ENCODE results near the gene APOO. TPM values are rescaled to one million over a fixed set of nuclear protein-coding genes. Genes with fewer than 3 reads are reported as not detected.

APOO gene
- total and polyA plus RNA-seq, 2 of the 13 experiments (the other 11 are each of a cell fraction or from before 2014, with no cell fraction given): 9.7 to 22.1 TPM

DNA sequence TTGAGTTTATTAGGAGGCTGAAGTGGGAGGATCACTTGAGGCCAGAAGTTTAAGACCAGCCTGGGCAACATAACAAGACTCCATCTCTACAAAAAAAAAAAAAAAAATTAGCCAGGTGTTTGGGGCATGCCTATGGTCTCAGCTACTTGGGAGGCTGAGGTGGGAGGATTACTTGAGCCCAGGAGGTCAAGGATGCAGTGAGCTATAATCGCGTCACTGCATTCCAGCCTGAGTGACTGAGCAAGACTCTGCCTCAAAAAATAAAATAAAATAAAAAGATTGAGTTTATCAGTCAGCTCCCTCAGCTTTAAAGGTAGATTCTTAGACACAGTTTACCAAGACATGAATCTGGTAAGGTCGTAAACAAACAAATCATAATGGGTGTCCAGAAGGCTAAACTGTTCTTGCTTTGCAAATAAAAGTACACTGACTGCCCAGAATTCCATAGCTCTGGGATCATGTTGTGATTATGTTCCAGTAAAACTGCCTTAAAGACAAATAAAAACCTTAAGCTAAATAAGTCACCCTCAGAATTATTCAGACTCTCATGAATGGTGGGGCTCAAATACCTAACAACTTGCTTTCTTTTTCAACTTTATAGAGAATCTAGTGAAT is 18.7 kb downstream of the APOO start:
- no peak for TF ChIP-seq ATF4 (CRISPR knock-in tag; IDR thresholded peaks at IDR 0.05)
- TF ChIP-seq CENPX (CRISPR knock-in tag; IDR thresholded peaks at IDR 0.05): no peak
- no peak for TF ChIP-seq ZSCAN31 (CRISPR knock-in tag; IDR thresholded peaks at IDR 0.05; ENCODE audit: low read depth)
- TF ChIP-seq HCFC1 (IDR thresholded peaks at IDR 0.05; ENCODE audit: low read depth, low read length): no peak
- TF ChIP-seq ZNF441 (CRISPR knock-in tag; IDR thresholded peaks at IDR 0.05; ENCODE audit: borderline replicate concordance): no peak
- no peak for TF ChIP-seq ZC3H13 (CRISPR knock-in tag; IDR thresholded peaks at IDR 0.05)
- no peak for TF ChIP-seq ATF7 (IDR thresholded peaks at IDR 0.05)
- TF ChIP-seq ATF7 (CRISPR knock-in tag; IDR thresholded peaks at IDR 0.05): no peak
- TF ChIP-seq SKI (IDR thresholded peaks at IDR 0.05; ENCODE audit: partially characterized antibody): no peak
- TF ChIP-seq, protein P1, sequence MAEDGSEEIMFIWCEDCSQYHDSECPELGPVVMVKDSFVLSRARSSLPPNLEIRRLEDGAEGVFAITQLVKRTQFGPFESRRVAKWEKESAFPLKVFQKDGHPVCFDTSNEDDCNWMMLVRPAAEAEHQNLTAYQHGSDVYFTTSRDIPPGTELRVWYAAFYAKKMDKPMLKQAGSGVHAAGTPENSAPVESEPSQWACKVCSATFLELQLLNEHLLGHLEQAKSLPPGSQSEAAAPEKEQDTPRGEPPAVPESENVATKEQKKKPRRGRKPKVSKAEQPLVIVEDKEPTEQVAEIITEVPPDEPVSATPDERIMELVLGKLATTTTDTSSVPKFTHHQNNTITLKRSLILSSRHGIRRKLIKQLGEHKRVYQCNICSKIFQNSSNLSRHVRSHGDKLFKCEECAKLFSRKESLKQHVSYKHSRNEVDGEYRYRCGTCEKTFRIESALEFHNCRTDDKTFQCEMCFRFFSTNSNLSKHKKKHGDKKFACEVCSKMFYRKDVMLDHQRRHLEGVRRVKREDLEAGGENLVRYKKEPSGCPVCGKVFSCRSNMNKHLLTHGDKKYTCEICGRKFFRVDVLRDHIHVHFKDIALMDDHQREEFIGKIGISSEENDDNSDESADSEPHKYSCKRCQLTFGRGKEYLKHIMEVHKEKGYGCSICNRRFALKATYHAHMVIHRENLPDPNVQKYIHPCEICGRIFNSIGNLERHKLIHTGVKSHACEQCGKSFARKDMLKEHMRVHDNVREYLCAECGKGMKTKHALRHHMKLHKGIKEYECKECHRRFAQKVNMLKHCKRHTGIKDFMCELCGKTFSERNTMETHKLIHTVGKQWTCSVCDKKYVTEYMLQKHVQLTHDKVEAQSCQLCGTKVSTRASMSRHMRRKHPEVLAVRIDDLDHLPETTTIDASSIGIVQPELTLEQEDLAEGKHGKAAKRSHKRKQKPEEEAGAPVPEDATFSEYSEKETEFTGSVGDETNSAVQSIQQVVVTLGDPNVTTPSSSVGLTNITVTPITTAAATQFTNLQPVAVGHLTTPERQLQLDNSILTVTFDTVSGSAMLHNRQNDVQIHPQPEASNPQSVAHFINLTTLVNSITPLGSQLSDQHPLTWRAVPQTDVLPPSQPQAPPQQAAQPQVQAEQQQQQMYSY (CRISPR knock-in tag; IDR thresholded peaks at IDR 0.05): no peak
- TF ChIP-seq, protein P2, sequence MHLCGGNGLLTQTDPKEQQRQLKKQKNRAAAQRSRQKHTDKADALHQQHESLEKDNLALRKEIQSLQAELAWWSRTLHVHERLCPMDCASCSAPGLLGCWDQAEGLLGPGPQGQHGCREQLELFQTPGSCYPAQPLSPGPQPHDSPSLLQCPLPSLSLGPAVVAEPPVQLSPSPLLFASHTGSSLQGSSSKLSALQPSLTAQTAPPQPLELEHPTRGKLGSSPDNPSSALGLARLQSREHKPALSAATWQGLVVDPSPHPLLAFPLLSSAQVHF (CRISPR knock-in tag; IDR thresholded peaks at IDR 0.05): no peak
- WGBS (ENCODE audit: low lambda C conversion rate): 98% methylated on average over 3 of the region's 3 CpGs
- intact Hi-C loops (cut with micrococcal nuclease; ENCODE audit: unreplicated experiment): no loop called here
- H3K9me3 ChIP-seq (ENCODE audit: low read length): no peaks in the 10 kb centered on the region
- ChIA-PET CTCF (ENCODE audit: low intra/inter-chr PET ratio, low total read pairs) (no interaction called here), POLR2A (interaction anchor here (1.0 kb wide), 1 partner anchor 107 kb away, joined by 3 read pairs; the partner anchor contains the start of gene SAT1)
- no peak overlapping the region for H3K4me2 ChIP-seq (ENCODE audit: low read depth, low read length)
- ATAC-seq: no peak
- H3K27me3 ChIP-seq (ENCODE audit: control insufficient read depth in 1 of 2, insufficient read depth in 2 of 2, low read length in 2 of 2): no peaks in the 10 kb centered on the region
- no peak for DNase-seq (ENCODE audit: low spot score)
- H4K20me1 ChIP-seq (ENCODE audit: insufficient read depth, low read length): no peaks in the 10 kb centered on the region
- FAIRE-seq: no peak
- BruUV-seq (replicated peaks): no TSS peak
- H2AFZ ChIP-seq (ENCODE audit: low read length): no peak overlapping the region
- no peak overlapping the region for H3K27ac ChIP-seq (ENCODE audit: extremely low read length, insufficient read depth, low read length)
- H3K4me3 ChIP-seq (replicated peaks in 1 of 3; ENCODE audit: insufficient read depth in 1 of 3, low read depth in 2 of 3, low read length in 3 of 3): no peak overlapping the region
- in situ Hi-C loops (cut with HindIII; ENCODE audit: extremely low pct_ligation_motif_present, low pct_unique_long_range_greater_than_20kb): no loop called here
- peaks cover 29% of the 10 kb centered on the region for H3K4me1 ChIP-seq (ENCODE audit: insufficient read depth, low read length)
- no peak overlapping the region for H3K9ac ChIP-seq (ENCODE audit: insufficient read depth, low read depth, low read length)
- no peaks in the 10 kb centered on the region for H3K79me2 ChIP-seq (ENCODE audit: insufficient read depth, low read length)
- H3K36me3 ChIP-seq (replicated peaks in 1 of 2; ENCODE audit: control insufficient read depth in 1 of 2, insufficient read depth in 2 of 2, low read length in 2 of 2): no peaks in the 10 kb centered on the region
